Measurements from ENCODE around the gene CRELD2. TPM values are rescaled to one million over a fixed set of nuclear protein-coding genes. Genes with fewer than 3 reads are reported as not detected.
A peak's percentile ranks its signal among the peaks of the same experiment; 100 is the strongest.

The CRELD2 gene
- total RNA-seq, 4 donors from 2014 or later = 9.3 to 29.4 (median 21.5) TPM

DNA sequence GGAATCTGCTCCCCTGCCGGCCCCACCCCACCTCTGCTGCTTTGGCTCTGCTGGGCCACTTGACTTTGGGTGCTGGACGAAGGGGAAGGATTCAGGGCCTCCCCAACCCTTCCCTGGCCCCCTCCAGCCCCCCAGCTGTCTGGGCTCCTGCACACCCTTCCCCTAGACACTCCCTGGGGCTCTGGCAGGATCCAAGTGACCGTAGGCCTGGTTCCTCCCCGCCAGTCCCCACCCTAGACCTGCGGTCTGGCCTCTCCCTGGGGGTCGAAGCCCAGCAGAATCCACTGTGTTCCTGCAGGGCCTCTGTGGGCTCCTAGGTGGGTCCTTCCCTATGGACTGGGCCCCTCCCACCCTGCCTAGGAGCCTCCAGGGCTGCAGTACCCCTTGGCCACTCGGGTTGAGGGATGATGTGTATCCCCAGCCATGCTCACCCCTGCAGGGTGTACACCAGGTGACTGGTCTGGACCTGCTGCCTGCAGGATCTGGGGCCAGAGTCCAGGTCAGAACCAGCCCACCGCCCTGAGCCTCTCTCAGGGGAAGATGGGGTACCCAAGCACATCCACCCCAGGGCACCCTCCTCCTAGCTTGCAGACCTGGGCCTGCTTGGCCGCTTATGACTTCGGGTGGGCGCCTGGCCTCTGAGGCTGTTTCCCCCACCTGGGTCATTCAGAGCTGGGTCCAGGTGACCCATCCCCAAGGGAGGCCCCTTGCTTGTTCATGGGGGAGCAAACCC lies 47.8 kb downstream of the CRELD2 start:
- DNase-seq (ENCODE audit: low spot score in 2 of 2) = peak; percentile 69 to 79
- Histone ChIP-seq H3K9me3 (no peaks in the 10 kb centered on the region), H3K27me3 (no peaks in the 10 kb centered on the region), H3K4me3 (peak overlapping the region; percentile 97), H3K36me3 (peaks cover 31% of the 10 kb centered on the region), H3K27ac (peak overlapping the region; percentile 99), H3K4me1 (peaks cover 84% of the 10 kb centered on the region)
- no peak for TF ChIP-seq EP300 (IDR thresholded peaks at IDR 0.05)
- TF ChIP-seq POLR2AphosphoS5 (IDR thresholded peaks at IDR 0.05) = no peak
- TF ChIP-seq, protein P1, sequence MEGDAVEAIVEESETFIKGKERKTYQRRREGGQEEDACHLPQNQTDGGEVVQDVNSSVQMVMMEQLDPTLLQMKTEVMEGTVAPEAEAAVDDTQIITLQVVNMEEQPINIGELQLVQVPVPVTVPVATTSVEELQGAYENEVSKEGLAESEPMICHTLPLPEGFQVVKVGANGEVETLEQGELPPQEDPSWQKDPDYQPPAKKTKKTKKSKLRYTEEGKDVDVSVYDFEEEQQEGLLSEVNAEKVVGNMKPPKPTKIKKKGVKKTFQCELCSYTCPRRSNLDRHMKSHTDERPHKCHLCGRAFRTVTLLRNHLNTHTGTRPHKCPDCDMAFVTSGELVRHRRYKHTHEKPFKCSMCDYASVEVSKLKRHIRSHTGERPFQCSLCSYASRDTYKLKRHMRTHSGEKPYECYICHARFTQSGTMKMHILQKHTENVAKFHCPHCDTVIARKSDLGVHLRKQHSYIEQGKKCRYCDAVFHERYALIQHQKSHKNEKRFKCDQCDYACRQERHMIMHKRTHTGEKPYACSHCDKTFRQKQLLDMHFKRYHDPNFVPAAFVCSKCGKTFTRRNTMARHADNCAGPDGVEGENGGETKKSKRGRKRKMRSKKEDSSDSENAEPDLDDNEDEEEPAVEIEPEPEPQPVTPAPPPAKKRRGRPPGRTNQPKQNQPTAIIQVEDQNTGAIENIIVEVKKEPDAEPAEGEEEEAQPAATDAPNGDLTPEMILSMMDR (IDR thresholded peaks at IDR 0.05) = no peak
- no peak for TF ChIP-seq POLR2A (IDR thresholded peaks at IDR 0.05)
- WGBS = 80% methylated on average over 2 of the region's 11 CpGs

DNA sequence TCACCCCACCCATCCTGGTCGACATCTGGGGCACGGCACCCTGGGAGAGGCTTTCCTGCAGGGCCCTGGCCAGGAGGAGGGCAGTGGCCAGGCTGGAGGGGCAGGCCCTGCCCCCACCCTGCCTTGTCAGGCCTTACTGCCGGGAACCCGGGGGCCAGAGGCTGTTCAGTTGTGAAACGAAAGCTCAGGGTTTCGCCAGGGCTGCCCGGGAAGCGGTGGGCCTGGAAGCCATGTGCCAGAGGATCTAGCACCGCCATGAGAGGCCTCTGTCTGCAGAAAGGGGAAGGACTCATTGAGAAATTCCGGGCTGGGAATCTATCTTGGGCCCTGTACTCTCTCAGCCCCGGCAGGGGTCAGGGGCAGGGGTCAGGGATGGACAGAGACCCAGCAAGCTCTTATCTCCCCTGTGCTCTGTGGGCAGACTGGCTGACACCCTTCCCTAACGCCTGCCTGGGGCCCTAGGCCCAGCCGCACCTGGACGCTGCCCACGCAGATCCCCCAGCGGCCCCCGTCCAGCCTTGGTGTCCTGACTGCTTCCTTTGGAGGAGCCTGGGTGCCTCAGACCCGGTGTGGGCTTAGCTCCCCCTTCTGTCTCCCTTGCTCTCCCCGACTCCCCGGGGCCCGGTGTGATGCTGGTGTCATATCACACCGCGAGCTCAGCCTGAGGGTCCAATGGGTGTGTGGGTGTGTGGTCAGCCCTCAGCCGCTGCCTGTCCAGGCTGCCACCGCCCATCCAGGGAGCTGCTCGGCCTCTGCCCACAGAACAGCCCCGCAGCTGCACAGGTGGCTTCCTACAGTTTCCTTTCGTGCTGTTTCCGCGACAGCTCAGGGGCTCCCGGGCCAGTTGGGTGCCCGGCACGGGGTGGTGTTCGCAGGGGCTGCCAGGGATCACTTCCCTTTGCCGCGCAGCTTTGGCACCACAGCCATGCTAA lies 48.6 kb downstream of the CRELD2 start:
- Histone ChIP-seq H3K36me3 (peaks cover 23% of the 10 kb centered on the region), H3K27me3 (no peaks in the 10 kb centered on the region), H3K4me1 (peaks cover 92% of the 10 kb centered on the region), H3K27ac (peak overlapping the region; percentile 99), H3K4me3 (peak overlapping the region; percentile 97), H3K9me3 (no peaks in the 10 kb centered on the region)
- peak; percentile 83 to 86 for DNase-seq (ENCODE audit: low spot score in 2 of 2)
- WGBS = 46% methylated on average over 20 of the region's 36 CpGs
- TF ChIP-seq, protein P1 (IDR thresholded peaks at IDR 0.05) = no peak
- TF ChIP-seq EP300 (IDR thresholded peaks at IDR 0.05) = no peak
- TF ChIP-seq POLR2A (IDR thresholded peaks at IDR 0.05) = no peak
- TF ChIP-seq POLR2AphosphoS5 (IDR thresholded peaks at IDR 0.05) = peak in 2 of 3 donors; percentile 25 to 70

DNA sequence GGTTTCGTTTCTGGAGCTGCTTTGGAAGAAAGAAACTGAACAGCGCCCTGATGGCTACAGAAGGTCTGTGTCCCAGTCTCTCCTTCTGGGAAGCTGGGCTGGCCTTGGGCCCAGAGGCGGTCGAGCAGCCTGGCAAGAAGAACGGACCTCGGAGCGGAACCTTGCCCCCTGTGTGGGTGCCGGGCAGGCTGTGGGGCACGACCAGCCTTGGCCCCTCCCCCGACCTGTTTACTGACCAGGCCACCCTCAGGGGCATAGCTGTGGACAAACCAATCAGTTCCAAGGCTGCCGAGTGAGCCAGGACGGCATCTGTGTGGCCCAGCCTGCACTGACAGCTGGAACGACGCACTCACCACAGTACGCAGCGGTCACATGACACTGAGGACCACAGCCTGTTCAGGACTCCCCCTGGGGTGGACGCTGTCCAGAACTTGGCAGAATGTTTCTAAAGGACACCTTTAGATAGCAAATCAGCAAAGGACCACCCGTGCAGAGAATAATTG lies 49.3 kb downstream of the CRELD2 start:
- peak; percentile 78 to 85 for DNase-seq (ENCODE audit: low spot score in 2 of 2)
- Histone ChIP-seq H3K27me3 (no peaks in the 10 kb centered on the region), H3K27ac (peak overlapping the region; percentile 99), H3K4me1 (peaks cover 95% of the 10 kb centered on the region), H3K4me3 (peak overlapping the region; percentile 97), H3K36me3 (peaks cover 21% of the 10 kb centered on the region), H3K9me3 (no peaks in the 10 kb centered on the region)
- WGBS = 56% methylated on average over 12 of the region's 18 CpGs
- TF ChIP-seq POLR2A (IDR thresholded peaks at IDR 0.05) (no peak), POLR2AphosphoS5 (IDR thresholded peaks at IDR 0.05) (no peak), EP300 (IDR thresholded peaks at IDR 0.05) (no peak)
- TF ChIP-seq, protein P1 (IDR thresholded peaks at IDR 0.05) = no peak

DNA sequence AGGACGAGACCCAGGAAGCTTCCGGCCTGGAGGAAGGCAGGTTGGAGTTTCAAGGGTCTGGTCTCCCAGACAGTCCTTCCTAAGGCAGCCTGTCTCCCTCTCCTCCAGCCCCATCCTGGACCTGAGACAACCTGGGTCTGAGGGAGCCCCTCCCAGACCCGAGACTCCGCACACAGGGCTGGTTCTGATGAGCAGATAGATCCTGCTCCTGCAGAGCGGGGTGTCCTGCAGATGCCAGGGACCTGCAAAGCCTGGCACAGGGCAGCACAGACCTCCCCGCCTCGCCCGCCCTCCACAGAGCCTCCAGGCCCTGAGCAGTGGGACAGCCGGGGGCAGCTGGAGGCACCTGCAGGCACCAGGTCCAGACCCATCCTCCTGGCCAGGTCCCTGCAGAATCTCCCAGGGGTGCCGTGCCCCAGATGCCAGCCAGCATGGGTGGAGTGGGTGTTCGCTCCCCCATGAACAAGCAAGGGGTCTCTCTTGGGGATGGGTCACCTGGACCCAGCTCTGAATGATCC lies 49.9 kb downstream of the CRELD2 start:
- Histone ChIP-seq H3K36me3 (peaks cover 15% of the 10 kb centered on the region), H3K27me3 (no peaks in the 10 kb centered on the region), H3K4me3 (no peak overlapping the region), H3K4me1 (peaks cover 89% of the 10 kb centered on the region), H3K9me3 (no peaks in the 10 kb centered on the region), H3K27ac (peak overlapping the region; percentile 99)
- peak; percentile 71 to 80 for DNase-seq (ENCODE audit: low spot score in 2 of 2)
- WGBS = 93% methylated on average over 5 of the region's 11 CpGs
- TF ChIP-seq POLR2AphosphoS5 (IDR thresholded peaks at IDR 0.05) = no peak
- TF ChIP-seq, protein P1 (IDR thresholded peaks at IDR 0.05) = no peak
- no peak for TF ChIP-seq POLR2A (IDR thresholded peaks at IDR 0.05)
- TF ChIP-seq EP300 (IDR thresholded peaks at IDR 0.05) = no peak

Measured in suprapubic skin (tissue), 4 donors.